Fibroblast of skin of right quadriceps (primary cell): ENCODE measurements around the gene PSMD5.
A peak's percentile ranks its signal among the peaks of the same experiment; 100 is the strongest.

Experiments used
- DNase-seq: peaks from one replicate; pipeline ENCODE4 v3.0.0-alpha.2; 2013

The PSMD5 gene

DNA sequence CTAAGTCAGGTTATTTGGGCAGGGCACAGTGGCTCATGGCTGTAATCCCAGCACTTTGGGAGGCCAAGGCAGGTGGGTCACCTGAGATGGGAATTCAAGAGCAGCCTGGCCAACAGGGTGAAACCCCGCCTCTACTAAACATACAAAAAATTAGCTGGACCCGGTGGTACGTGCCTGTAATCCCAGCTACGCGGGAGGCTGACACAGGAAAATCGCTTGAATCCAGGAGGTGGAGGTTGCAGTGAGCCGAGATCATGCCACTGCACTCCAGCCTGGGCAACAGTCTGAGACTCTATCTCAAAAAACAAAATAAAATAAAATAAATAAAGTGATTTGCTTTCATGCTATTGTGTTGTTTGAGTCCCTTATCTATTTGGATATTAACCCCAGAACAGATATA lies 41.3 kb downstream of the PSMD5 start:
- no peak for DNase-seq

DNA sequence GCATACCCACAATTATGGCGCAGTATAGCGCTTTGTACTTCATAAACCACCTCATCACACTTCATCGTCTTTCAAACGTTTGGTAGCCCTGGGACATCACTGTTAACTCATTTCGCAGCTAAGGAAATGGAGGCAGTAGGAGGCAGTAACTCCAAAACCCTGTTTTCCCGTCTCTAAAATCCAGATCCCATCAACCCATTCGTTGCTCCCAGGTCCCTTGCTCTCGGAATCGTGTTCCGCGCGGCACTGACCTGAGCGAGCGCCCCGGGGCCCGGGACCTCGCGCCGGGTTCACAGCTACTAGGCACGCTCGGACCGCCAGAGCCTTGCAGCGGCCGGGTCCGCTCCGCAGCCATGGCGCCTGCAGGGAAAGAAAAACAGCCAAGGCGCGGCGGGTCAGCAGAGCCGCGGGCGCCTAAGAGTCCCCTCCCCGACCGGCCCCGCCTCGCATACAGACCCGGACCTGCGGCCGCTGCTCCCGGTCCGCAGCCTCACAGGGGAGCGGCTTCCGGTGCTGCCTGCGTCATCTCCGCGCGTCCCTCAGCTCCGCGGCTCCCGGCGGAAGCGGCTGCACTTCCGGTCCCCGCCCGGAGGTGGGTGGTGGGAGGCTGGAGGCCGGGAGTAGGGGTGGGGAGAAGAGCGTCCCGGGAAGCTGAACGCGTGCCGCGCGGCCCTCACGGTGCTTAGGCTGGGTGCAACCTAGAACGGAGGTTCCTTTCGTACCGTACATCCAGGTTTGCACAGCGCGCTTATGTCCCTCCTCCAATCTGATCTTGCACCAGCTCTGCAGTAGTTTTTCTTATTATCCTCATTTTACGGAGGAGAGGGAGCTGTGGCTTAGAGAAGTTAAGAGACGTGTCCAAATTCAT lies 49.6 kb downstream of the PSMD5 start, which contains the start of gene FBXW2:
FBXW2 (minus strand) TSS at position 519 of the 868 bp plus-strand sequence. CDS start 5,158 bp downstream, outside the sequence.
- peak; percentile 88 for DNase-seq

DNA sequence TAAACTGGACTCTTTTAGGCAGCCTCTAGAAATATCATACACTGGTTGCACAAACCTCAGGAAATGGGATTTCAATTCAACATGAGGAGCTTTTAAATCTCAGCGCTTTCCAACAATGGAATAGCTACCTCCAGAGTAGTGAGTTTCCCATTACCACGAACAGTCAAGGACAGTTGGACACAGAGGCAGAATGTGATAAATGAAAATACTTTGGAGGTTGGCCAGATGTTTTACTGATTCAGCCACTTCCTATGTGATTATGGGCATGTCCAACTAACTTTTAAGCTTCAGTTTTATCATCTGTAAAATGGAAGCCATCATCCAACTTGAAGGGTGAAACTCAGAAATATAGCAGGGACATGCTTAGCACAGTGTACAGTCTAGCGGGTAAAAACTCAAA lies 51.6 kb downstream of the PSMD5 start:
- no peak for DNase-seq

DNA sequence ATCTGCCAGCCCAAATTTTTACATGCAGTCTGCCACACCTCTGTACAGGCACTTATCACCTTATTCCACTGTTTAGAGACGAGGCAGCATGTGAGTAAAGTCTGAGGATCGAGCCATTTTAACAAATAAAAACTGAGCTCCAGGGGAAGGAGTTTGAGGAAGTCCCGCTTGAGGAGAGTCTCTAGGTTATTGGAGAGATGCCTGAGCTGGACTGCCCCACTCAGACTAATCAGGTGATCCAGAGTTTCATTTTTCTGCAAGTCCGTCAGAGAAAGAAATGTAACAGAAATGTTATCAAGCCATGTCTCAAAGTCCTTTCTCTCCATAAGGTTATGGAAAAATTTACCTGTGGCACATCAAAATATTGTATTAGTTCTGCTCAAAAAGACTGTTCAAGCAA lies 54.8 kb downstream of the PSMD5 start:
- no peak for DNase-seq

DNA sequence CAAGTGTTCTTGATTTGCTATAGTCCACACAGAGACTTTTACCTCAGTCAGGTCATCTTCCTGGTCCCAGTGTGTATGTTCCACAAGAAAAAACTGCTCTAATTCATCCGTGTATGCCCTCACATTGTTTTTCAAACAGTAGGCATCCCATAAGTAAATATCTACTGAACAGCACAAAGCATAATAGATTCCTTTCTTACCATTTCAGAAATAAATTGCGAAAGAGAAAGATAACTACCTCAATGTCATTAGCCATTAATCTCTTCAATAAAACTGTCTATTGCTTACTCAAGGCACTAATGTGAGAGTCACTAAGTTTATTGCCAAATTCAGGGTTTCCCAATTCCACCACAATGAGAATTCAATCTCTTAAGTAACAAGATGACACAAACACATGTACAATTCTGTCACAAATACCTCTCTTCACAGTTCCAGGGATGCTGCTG lies 59.1 kb downstream of the PSMD5 start:
- peak; percentile 76 for DNase-seq

DNA sequence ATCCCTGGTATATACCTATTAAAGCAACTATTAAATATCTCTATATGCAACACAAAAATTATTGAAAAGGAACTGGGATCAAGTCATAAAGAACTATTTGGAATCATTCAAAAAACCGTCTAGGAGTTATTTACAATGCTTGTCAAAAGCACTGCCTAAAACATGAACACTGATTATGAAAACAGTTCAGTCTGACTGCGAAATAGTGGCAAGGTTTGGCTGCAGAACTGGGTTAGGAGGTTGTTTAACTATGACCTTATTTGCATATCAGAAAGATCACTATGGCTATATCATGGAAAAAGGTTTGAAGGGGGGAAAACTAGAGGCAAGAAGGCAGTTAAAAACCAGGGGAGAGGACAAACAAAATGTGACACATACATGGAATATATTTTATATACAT lies 61.5 kb downstream of the PSMD5 start:
- DNase-seq = no peak

DNA sequence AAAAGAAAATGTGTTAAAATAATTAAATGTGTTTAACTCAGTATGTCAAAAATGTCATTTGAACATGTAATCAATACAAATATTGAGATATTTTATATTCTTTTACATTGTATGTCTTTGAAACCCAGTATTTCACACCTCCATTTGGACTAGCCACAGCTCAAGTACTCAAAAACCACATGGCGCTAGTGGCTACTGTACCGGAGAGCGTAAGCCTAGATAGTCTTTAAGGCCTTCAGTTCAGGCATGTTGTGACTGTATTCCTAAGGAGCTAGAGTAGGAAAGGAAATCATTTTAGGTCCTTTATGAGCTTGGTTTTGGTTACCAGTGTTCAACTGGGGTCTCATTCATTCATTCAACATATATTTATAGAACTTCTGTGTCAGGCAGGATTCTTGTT lies 62.4 kb downstream of the PSMD5 start:
- DNase-seq = no peak

DNA sequence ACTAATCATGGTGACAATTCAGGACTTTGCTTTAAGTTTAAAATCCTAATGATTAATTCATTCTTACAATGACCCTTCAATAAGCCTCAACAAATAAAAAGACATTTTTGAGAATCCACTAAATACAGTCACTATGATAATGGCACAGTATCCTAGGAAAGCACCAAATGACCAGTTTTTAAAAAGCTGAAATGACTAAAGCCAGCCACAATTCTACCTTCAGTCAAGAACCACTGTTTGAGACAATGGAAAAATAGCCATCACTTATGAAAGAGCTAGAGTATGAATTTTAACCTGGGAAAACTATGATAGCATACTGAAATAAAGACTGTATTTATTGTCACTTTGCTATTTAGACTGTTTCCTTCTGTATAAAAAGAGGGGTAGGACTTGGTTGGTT lies 63.5 kb downstream of the PSMD5 start:
- DNase-seq = no peak

DNA sequence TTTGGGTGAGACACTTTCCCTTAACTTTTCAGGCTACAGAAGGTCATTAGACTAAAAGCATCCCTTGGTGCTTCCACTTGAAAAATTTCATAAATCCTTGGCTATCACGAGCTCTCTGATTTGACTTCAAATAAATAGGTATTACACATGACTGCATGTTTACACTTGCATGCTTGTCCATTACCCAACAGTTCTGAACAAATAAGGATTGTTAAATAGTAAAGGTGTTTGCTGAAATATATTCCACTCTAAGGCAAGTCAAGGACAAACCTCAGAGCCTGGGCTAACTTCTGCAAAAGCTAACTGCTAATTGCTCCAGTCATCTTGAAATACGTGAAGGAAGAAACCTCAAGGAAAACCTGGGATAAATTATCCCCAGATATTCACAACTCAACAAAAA lies 64.0 kb downstream of the PSMD5 start:
- no peak for DNase-seq

DNA sequence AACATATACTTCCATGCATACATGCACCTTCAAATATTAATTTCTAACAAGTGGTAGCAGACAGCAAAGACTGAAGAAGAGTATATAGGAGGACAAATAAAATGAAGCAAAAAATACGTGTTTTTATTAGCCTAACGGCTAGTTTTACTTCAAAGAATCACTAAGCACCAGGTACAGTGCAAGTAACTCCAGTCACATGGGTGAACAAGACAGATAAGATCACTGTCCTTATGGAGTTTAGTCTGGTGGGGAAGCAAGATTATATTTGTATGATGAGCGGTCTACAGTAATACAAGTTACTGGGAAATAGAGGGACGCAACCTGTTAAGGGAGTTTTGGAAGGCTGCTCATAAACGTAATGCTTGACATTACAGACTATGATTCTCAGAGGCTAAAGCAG lies 65.5 kb downstream of the PSMD5 start:
- DNase-seq = no peak

DNA sequence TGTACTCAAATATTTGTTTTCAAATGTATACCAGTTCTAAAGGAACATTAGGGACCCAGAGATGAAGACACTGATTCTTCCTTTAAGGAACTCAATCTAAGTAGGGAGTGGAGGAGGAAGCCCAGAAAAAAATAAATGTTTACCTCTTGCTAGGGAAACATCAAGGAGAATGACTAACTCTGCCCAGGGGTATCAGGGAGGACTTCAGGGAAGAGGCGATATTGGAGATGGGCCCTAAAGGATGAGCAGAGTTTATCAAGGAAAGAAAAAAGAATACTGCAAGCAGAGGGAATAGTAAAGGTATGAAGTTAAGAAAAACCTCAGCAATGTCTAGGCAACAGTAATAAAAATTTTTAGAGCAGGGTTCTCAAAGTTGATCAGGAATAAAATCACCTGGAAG lies 65.9 kb downstream of the PSMD5 start:
- no peak for DNase-seq

DNA sequence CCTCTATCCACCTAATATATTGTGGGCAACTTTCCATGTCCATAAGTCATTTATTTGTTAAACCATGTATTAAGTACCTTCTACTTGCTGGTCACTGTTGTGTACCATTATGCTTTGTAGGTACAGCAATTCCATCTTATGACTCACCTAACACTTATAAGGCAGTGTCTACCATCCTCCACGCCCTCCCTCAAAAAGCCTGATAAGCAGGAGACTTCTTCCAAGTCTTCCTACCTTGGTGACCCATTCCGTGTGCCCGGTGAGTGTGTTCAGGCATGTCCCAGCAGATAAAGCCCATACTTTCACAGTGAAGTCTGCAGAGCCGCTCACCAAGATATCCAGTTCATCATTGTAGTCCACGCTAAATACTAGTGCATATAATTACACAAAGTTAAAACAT lies 66.9 kb downstream of the PSMD5 start:
- DNase-seq = no peak

DNA sequence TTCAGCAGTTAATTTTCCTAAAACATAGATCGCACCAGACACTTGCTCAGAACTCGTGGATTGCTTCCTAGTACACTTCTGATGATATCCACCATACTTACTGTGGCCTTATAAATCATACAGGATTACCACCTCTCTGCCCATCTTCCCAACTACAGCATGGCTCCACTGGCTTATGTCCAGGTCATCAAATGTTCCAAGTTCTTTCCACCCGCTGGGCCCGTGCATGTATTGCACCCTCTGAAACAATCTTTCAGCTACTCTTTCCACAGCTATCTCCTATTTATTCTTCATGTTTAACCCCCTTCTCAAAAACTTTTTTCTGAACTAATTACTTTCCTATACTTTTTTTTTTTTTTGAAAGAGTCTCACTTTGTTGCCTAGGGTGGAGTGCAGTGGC lies 68.0 kb downstream of the PSMD5 start:
- DNase-seq = no peak

DNA sequence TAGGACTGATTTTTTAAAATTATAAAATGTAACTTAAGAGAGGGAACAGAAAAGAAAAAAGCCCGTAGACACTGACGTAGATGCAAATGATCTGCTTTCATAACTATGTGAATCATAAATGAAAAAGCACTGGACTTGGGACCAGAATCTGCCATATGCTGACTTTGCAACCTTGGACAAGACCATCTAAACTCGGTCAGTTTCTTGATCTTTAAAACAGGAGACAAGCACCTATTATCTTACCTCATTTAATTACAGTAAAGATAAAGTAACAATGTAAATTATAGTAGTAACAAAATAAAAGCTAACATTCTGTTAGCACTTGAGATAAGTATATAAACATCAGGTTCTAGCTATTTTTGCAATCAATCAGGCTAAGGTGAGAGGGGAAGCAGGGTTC lies 69.5 kb downstream of the PSMD5 start:
- no peak for DNase-seq

DNA sequence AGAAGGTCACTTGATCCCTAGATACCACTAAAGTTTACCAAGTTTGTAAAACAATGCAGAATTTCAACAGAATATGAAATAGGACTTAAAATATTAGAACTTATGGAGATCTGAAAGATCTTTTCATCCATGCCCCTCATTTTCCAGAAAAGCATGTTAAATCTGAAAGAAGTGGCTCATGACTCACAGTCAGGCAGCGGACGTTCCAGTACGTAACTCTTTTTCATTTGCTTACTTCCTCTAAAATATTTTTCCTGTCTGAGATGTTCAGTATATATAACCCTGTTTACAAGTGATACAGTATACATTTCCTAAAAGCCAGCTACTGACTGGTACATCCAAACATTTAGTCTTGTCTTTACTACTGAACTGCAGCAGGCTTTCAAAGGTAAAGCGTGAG lies 71.8 kb downstream of the PSMD5 start:
- no peak for DNase-seq

DNA sequence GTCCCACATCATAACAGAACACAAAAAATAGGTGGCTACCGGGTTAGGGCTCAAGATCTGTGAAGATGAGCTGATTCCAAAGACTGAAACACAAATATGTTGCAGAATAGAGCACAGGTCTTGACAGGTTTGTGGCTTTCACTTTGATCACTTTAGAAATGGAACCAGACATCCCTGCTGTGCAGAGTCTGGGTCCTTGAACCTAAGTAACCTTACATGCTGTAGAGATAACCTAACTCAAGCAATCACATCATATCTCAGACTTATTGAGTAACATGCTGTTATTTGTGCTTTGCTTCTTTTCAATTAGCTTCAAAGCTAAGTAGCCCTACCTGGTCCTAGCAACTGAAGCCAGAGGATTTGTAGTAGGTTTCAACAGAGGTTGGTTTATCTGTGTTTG lies 73.8 kb downstream of the PSMD5 start:
- no peak for DNase-seq

DNA sequence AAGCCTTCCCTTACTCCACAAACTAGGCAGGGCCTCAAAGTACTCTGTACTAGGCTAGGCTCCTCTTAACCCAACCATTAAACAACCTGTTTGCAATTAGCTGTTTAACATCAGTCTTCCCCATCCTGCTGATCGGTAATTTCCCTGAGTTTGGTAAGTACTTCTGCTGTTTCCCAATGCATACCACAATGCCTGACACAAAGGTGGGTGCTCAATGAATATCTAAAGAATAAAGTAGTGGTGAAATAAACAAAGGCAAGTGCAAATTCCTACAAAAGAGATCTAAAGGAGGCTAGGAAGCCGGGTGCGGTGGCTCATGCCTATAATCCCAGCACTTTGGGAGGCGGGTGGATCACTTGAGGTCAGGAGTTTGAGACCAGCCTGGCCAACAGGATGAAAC lies 74.5 kb downstream of the PSMD5 start:
- no peak for DNase-seq

DNA sequence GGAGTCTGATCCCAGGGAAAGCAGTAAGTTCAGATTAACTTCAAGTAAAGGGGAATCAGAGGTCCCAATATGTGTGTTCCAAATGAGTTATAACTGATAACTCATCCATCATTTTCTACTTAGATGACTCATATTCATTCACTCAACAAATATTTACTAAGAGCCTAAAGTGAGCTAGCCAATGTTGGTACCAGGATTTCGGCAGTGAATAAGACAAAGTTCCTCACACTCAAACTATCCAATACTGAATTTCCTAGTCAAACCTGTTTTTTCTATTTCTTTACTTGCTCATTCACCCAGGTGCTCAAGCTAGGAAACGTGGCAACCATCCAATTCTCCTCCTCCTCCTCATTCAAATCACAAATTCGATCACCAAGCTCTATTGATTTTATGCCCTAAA lies 75.3 kb downstream of the PSMD5 start:
- DNase-seq = no peak
